AG10803 (cell line): ENCODE measurements around the gene GLCCI1.

Experiments used
- DNase-seq: peaks from one replicate; pipeline ENCODE4 v3.0.0; 2010; ENCODE audit warnings: low read depth
- H3K4me3 ChIP-seq: 2 replicates; pipeline ENCODE4 v1.5.1; 2011; ENCODE audit warnings: mild to moderate bottlenecking, low read length, control low read depth
- TF ChIP-seq, protein P1 (sequence below): conservative IDR thresholded peaks from 2 replicates; pipeline ENCODE4 v1.5.1; 2011; ENCODE audit warnings: mild to moderate bottlenecking, low read length, control low read depth, inconsistent platforms

The GLCCI1 gene

DNA sequence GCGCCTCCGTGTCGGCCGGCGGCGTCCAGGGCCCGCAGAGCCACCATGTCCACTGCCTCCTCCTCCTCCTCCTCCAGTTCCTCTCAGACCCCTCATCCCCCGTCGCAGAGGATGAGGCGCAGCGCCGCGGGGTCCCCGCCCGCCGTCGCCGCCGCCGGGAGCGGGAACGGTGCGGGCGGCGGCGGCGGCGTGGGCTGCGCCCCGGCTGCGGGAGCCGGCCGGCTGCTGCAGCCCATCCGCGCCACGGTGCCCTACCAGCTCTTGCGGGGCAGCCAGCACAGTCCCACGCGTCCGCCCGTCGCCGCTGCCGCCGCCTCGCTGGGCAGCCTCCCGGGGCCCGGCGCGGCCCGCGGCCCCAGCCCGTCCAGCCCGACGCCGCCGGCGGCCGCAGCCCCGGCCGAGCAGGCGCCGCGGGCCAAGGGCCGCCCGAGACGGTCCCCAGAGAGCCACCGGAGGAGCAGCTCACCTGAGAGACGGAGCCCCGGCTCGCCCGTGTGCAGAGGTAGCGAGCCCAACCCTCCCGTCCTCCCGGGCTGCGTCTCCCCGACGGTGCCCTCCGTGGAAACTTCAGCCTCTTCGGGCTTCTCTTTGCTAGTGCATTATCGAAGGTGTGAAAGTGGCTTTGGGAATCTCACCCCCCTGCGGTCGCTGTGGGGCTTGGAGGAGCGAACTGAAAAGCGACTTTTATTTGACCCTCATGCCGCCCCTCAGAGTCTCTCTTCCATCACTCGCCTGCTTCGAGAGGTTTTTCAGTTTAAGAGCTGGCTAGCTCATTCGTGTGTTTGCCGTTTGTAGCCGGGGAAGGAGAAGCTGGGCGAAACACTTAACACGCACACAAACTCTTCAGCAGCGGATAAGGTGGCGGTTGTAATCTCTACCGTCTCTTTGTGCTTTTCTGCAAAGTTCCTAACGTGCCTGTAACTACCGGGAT lies 975 bp downstream of the GLCCI1 start:
- peak overlapping the region; percentile 75 for H3K4me3 ChIP-seq
- peak; percentile 25 for DNase-seq
- TF ChIP-seq, protein P1, sequence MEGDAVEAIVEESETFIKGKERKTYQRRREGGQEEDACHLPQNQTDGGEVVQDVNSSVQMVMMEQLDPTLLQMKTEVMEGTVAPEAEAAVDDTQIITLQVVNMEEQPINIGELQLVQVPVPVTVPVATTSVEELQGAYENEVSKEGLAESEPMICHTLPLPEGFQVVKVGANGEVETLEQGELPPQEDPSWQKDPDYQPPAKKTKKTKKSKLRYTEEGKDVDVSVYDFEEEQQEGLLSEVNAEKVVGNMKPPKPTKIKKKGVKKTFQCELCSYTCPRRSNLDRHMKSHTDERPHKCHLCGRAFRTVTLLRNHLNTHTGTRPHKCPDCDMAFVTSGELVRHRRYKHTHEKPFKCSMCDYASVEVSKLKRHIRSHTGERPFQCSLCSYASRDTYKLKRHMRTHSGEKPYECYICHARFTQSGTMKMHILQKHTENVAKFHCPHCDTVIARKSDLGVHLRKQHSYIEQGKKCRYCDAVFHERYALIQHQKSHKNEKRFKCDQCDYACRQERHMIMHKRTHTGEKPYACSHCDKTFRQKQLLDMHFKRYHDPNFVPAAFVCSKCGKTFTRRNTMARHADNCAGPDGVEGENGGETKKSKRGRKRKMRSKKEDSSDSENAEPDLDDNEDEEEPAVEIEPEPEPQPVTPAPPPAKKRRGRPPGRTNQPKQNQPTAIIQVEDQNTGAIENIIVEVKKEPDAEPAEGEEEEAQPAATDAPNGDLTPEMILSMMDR: peak; percentile 17; the same call in 1 of the 2 replicates

DNA sequence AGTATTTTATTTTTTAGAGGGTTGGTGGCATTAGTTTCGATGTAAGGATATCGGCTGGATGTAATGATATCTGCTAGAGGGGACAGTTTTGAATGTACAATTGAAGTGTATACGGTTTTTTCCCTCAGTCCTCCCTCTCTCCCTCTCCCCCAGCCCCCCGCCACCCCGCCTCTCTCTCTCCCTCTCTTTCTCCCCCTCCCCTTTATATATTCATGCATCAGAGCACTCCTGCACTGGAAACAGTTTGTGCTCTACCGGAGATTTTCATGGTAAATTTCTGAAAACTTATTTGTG lies 1.6 kb downstream of the GLCCI1 start:
- H3K4me3 ChIP-seq: peak overlapping the region; percentile 75
- TF ChIP-seq, protein P1: no peak
- no peak for DNase-seq

DNA sequence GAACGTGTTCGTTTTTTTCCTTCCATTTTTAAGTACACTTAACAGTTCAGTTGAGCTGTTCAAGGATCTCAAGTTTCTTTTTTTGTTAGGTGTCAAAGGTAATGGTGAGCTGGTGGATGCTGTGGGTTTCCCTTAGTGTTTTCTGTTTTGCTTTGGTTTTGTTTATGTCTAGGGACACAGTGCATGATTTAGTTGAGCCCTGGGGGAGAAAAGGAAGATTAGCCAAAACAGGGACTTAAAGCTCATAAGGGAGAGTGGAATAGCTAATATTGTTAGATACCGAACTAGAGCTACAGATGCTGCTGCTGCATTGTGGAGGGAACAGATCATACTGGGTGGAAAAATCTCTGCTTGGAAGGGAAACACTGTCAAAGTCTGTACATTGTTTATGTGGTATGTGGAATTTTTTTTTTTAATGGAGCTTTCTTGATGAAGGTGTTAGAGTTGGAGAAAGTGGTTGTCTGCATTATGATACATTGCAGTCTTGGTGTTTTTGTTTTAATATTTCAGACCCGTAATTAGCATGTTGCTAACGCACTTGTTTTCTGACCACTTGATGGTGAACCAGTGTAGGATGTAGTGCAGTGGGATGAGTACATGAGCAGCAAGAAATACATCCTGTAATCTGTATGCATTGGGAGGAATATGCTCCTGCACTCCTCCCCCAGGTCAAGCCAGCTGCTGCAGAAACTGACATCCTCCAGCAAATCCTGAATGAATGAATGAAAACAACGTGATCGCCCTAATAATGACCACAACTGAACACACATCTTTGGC lies 2.1 kb downstream of the GLCCI1 start:
- peak overlapping the region; percentile 75 for H3K4me3 ChIP-seq

DNA sequence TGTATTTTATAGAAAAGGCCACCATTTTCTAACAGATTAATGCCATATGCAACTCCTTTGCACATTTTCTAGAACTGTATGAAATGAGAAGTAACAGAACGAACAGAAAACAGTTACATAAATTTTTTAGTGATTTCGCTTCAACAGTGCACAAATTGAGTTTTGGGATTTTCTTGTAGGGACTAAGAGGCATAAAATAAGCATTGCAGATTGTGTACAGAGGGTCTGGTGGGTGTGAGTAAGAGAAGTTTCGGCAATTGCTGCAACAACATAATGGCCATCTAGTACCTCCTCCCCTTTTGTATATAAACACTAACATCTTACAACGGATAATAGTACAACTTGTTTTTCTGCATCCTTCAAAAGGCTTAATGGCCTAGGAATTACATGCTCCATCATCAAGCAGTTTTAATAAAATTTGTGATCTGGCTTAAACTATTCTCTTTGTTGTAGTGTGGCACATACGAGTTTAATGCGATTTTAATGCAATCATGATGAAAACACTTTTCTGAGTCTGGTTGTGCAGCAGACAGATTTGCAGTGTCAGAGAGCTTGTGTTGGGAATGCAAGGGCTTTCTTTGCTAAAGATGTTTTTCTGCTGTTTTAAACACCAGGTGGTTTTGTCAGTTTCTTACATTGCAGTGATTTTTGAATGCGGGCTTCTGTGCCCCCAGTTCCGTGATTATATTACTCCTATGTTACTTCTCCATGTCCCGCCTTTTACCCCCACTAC lies 2.9 kb downstream of the GLCCI1 start:
- TF ChIP-seq, protein P1: no peak
- DNase-seq: no peak
- H3K4me3 ChIP-seq: no peak overlapping the region

More for the DNA sequence above, 2.1 kb downstream of the GLCCI1 start:
- no peak for DNase-seq
- TF ChIP-seq, protein P1: no peak

DNA sequence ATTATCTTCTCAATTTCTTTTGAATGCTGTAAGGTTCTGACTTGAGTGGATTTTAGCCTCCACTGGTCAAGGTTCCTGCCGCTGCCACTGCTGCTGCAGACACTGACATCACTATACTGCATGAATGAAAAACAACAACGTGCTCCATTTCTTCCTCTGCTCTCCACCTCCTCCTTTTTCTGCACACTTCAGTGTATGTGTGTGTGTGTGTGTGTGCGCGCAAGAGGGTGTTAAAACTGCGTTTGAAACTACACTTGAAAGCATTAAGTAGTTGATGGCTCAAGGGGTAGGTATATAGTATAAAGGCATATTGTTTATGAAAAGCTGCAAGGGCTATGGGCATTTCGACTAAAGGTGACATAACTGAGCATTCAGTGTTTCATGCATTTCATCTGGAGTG lies 3.5 kb downstream of the GLCCI1 start:
- no peak for DNase-seq
- H3K4me3 ChIP-seq: no peak overlapping the region
- TF ChIP-seq, protein P1: no peak

DNA sequence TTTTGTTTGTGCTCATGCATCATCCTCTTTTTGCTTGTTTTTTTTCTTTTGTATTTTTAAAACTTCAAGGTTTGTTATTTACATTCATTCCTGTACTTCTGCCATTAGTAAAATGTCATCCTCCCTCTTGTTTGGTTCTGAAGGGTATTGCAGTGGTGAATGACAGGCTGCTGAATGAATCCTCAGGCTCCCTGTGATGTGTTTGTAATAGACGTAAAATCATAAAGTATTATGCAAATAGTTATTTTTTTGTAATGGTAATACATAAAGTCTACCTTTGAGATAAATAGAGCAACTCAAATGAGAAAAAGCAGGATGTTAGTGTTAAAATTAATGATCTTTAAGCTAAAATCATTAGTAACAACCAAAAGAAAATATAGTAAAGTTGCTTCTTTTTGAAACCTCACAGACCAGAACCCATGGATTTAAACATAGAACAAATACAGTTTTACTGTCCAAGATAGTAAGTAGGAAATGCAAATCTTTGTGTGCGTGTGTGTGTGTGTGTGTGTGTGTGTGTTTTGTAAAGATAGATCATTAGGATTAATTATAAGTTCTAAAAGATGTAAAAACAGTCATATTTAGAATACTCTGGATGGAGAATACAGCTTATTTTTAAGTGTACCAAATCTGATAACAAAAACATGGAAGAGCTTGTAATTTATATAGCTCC lies 4.5 kb downstream of the GLCCI1 start:
- no peak overlapping the region for H3K4me3 ChIP-seq
- no peak for DNase-seq
- TF ChIP-seq, protein P1: no peak
